Measurements from ENCODE around the gene WDR5. TPM values are rescaled to one million over a fixed set of nuclear protein-coding genes. Genes with fewer than 3 reads are reported as not detected.

The WDR5 gene
- total and polyA plus RNA-seq, 10 of the 15 experiments (the other 5 are each of a cell fraction or from before 2014, with no cell fraction given): 1.4 to 43.7 (median 33.2) TPM

DNA sequence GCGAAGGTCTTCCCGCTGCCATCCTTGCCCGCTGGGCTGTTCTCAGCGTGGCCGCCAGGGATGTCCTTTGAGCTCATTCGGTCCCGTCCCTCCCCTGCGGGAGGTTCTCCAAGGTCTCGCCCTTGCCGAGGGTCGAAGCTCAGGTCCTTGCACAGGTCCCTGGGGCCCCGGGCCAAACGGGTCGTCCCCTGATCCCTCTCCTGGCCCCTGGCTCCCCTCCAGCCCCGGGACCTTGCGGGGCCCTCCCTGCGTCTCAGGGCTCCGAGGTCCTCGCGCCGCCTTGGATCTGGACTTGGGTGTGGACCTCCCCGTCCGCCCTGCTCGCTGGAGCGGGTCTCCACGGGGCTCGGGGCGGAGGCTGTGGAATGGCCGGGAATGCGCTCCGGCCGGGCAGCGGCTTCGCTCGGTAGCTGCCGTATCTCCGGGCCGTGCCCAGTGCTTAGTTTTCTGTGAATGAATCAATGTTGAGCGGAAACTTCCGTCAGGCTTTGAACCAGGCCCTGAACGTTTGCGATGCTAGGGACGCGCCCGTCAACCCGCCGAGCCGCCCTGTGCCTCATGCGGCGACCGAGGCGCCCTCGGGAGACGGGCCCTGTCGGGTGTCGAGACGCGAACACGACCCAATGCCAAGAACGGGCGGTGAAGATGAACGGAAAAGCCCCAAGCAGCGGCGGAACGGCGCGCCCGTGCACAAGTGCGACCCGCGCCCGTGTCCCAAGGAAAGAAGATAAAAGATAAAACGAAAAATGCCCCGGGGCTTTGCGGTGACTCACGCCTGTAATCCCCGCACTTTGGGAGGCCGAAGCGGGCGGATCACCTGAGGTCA, 27.7 kb downstream of the WDR5 start:
- H3K36me3 ChIP-seq (ENCODE audit: control insufficient read depth in 2 of 2, insufficient read depth in 2 of 2, low read length in 1 of 2): peaks cover 0 to 4% of the 10 kb centered on the region in 2 experiments; a peak in 2 of 4 replicates
- 5% methylated on average over 79 of the region's 80 CpGs for WGBS (ENCODE audit: insufficient coverage, insufficient replicate concordance, low lambda C conversion rate, missing lambda C conversion rate)
- peak overlapping the region; percentile 58; the same call in 1 of the 2 replicates for H3K4me3 ChIP-seq
- ATAC-seq: no peak
- FAIRE-seq: no peak
- peak overlapping the region; percentile 74 for H2AFZ ChIP-seq (ENCODE audit: control insufficient read depth, low read depth, low read length)
- peaks cover 2% of the 10 kb centered on the region for H3K79me2 ChIP-seq (ENCODE audit: control insufficient read depth, insufficient read depth, low read length)
- H3K27ac ChIP-seq (ENCODE audit: control insufficient read depth, insufficient read depth): peak overlapping the region; percentile 61
- H3K27me3 ChIP-seq (replicated peaks in 1 of 2; ENCODE audit: control insufficient read depth in 2 of 2, insufficient read depth in 2 of 2, low read length in 1 of 2): no peaks in the 10 kb centered on the region
- BruUV-seq (replicated peaks): no TSS peak
- ChIA-PET RAD21 (ENCODE audit: unreplicated experiment) (interaction anchor here (1.0 kb wide), 1 partner anchor 89 kb away, joined by 3 read pairs; no protein-coding TSS in a partner anchor), POLR2A (interaction anchor here (0.8 to 1.0 kb wide), 2 partner anchors 28 to 29 kb away, joined by 3 to 5 read pairs; partner anchors contain the start of gene WDR5), SMC1A (ENCODE audit: uncharacterized antibody, unreplicated experiment) (interaction anchor here (1.1 to 1.2 kb wide), 4 partner anchors 25 to 228 kb away, joined by 3 read pairs; no protein-coding TSS in a partner anchor), CTCF (interaction anchor here (1.1 to 2.1 kb wide), 3 partner anchors 28 to 286 kb away, joined by 4 to 8 read pairs (median 5); partner anchors contain the start of gene WDR5)
- H3K9ac ChIP-seq (ENCODE audit: control insufficient read depth, insufficient read depth, low read length): no peak overlapping the region; the same call in 1 of the 2 replicates
- intact Hi-C loops (cut with micrococcal nuclease; ENCODE audit: unreplicated experiment): loop anchor here (1.0 to 2.0 kb wide), 2 partner anchors 27 to 227 kb away; partner anchors contain the start of gene WDR5
- no peaks in the 10 kb centered on the region for H4K20me1 ChIP-seq (ENCODE audit: control insufficient read depth, insufficient read depth)
- H3K9me3 ChIP-seq (replicated peaks; ENCODE audit: control insufficient read depth, insufficient read depth, low read length): no peaks in the 10 kb centered on the region; the same call in 2 of the 3 replicates
- DNase-seq (ENCODE audit: low read depth, low spot score): no peak
- in situ Hi-C loops (cut with MboI): no loop called here
- peaks cover 13% of the 10 kb centered on the region for H3K4me1 ChIP-seq (ENCODE audit: control insufficient read depth, insufficient read depth, low read length)
- no peak overlapping the region; the same call in 1 of the 2 replicates for H3K4me2 ChIP-seq (ENCODE audit: control insufficient read depth, insufficient read depth)
- TF ChIP-seq SMAD1 (IDR thresholded peaks at IDR 0.05; ENCODE audit: low read depth, partially characterized antibody) (no peak), RELA (IDR thresholded peaks at IDR 0.05; ENCODE audit: borderline replicate concordance, partially characterized antibody) (no peak), BHLHE40 (IDR thresholded peaks at IDR 0.05; ENCODE audit: borderline replicate concordance in 1 of 2, low read depth in 2 of 2, low read length in 1 of 2) (peak in 1 of 2 experiments; percentile 48; a peak in 2 of 4 replicates), SMARCA5 (IDR thresholded peaks at IDR 0.05) (peak; percentile 83; the same call in 1 of the 2 replicates), HDGF (IDR thresholded peaks at IDR 0.05) (0 out of 2 replicates have a peak, but pooled peaks have one; percentile 30), EED (IDR thresholded peaks at IDR 0.05; ENCODE audit: low read depth) (peak; percentile 30; the same call in 1 of the 2 replicates), ZBTB4 (CRISPR knock-in tag; IDR thresholded peaks at IDR 0.05) (no peak), BACH1 (IDR thresholded peaks at IDR 0.05; ENCODE audit: borderline replicate concordance) (peak; percentile 48; the same call in 1 of the 2 replicates), NR2F1 (conservative IDR thresholded peaks at IDR 0.05) (peak; percentile 49)
- TF ChIP-seq, protein P1, sequence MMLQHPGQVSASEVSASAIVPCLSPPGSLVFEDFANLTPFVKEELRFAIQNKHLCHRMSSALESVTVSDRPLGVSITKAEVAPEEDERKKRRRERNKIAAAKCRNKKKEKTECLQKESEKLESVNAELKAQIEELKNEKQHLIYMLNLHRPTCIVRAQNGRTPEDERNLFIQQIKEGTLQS (IDR thresholded peaks at IDR 0.05; ENCODE audit: borderline replicate concordance, extremely low read depth, low read depth, low read length): no peak
- TF ChIP-seq, protein P2, sequence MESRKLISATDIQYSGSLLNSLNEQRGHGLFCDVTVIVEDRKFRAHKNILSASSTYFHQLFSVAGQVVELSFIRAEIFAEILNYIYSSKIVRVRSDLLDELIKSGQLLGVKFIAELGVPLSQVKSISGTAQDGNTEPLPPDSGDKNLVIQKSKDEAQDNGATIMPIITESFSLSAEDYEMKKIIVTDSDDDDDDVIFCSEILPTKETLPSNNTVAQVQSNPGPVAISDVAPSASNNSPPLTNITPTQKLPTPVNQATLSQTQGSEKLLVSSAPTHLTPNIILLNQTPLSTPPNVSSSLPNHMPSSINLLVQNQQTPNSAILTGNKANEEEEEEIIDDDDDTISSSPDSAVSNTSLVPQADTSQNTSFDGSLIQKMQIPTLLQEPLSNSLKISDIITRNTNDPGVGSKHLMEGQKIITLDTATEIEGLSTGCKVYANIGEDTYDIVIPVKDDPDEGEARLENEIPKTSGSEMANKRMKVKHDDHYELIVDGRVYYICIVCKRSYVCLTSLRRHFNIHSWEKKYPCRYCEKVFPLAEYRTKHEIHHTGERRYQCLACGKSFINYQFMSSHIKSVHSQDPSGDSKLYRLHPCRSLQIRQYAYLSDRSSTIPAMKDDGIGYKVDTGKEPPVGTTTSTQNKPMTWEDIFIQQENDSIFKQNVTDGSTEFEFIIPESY (IDR thresholded peaks at IDR 0.05): peak; percentile 96
- TF ChIP-seq, protein P3, sequence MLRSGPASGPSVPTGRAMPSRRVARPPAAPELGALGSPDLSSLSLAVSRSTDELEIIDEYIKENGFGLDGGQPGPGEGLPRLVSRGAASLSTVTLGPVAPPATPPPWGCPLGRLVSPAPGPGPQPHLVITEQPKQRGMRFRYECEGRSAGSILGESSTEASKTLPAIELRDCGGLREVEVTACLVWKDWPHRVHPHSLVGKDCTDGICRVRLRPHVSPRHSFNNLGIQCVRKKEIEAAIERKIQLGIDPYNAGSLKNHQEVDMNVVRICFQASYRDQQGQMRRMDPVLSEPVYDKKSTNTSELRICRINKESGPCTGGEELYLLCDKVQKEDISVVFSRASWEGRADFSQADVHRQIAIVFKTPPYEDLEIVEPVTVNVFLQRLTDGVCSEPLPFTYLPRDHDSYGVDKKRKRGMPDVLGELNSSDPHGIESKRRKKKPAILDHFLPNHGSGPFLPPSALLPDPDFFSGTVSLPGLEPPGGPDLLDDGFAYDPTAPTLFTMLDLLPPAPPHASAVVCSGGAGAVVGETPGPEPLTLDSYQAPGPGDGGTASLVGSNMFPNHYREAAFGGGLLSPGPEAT (IDR thresholded peaks at IDR 0.05; ENCODE audit: low read depth): no peak

Data from GM12878 (cell line).